DND-41 (cell line): ENCODE results near the gene MGAT5B.

Experiments
- ATAC-seq: fragments of 200-7000 bp; cut with Tn5 transposase; 3 replicates; pipeline ENCODE4 v1.9.1; 2021; ENCODE audit warnings: low read depth; ENCODE audit not compliant: insufficient read depth
- DNase-seq: peaks from one replicate; pipeline ENCODE4 v3.0.0-alpha.2; 2020
- H2AFZ ChIP-seq: 2 replicates; pipeline ENCODE4 v1.6.0; 2012; ENCODE audit warnings: low read depth, low read length
- H3K27ac ChIP-seq: 2 replicates; pipeline ENCODE4 v1.5.1; 2012; ENCODE audit warnings: low read length, inconsistent platforms
- H3K27me3 ChIP-seq: fragments of 200-600 bp; sonication (generic); 2 replicates; pipeline ENCODE4 v1.6.0; 2012; ENCODE audit warnings: low read length, mild to moderate bottlenecking, inconsistent platforms; ENCODE audit not compliant: insufficient read depth, poor library complexity
- H3K36me3 ChIP-seq: 2 replicates; pipeline ENCODE4 v1.5.1; 2012; ENCODE audit warnings: low read length, inconsistent platforms; ENCODE audit not compliant: insufficient read depth
- H3K4me1 ChIP-seq: 2 replicates; pipeline ENCODE4 v1.5.1; 2012; ENCODE audit warnings: mild to moderate bottlenecking, low read length; ENCODE audit not compliant: insufficient read depth
- H3K4me2 ChIP-seq: 2 replicates; pipeline ENCODE4 v1.6.0; 2012; ENCODE audit warnings: mild to moderate bottlenecking, moderate library complexity, low read length, inconsistent platforms; ENCODE audit not compliant: insufficient read depth
- H3K4me3 ChIP-seq, 2 experiments: fragments of 200-600 bp in 1 of 2; shearing (Covaris generic) in 1 of 2; 2 replicates each; pipeline ENCODE4 v1.5.1; 2012 to 2016; ENCODE audit warnings: inconsistent platforms in 2 of 2, low read length in 2 of 2, mild to moderate bottlenecking in 2 of 2, low read depth in 1 of 2, moderate library complexity in 1 of 2
- H3K79me2 ChIP-seq: 2 replicates; pipeline ENCODE4 v1.6.0; 2012; ENCODE audit warnings: low read length, inconsistent platforms; ENCODE audit not compliant: insufficient read depth
- H3K9ac ChIP-seq: 2 replicates; pipeline ENCODE4 v1.6.0; 2012; ENCODE audit warnings: low read depth, mild to moderate bottlenecking, inconsistent platforms, low read length, moderate library complexity
- H3K9me3 ChIP-seq: 2 replicates; pipeline ENCODE4 v1.5.1; 2012; ENCODE audit warnings: low read length, moderate library complexity, mild to moderate bottlenecking, inconsistent platforms; ENCODE audit not compliant: insufficient read depth, severe bottlenecking
- H4K20me1 ChIP-seq: 2 replicates; pipeline ENCODE4 v1.6.0; 2012; ENCODE audit warnings: low read length; ENCODE audit not compliant: insufficient read depth
- EZH2 ChIP-seq: IDR thresholded peaks from 3 replicates; pipeline ENCODE4 v1.6.1; 2012; ENCODE audit warnings: borderline replicate concordance, low read depth, mild to moderate bottlenecking, moderate library complexity, low read length, inconsistent platforms; ENCODE audit not compliant: severe bottlenecking
- TF ChIP-seq, protein P1 (sequence below): IDR thresholded peaks from 2 replicates; pipeline ENCODE4 v1.5.1; 2012; ENCODE audit warnings: borderline replicate concordance, low read length, moderate library complexity, mild to moderate bottlenecking; ENCODE audit not compliant: poor library complexity, severe bottlenecking; ENCODE audit errors: extremely low read depth

Gene MGAT5B

DNA sequence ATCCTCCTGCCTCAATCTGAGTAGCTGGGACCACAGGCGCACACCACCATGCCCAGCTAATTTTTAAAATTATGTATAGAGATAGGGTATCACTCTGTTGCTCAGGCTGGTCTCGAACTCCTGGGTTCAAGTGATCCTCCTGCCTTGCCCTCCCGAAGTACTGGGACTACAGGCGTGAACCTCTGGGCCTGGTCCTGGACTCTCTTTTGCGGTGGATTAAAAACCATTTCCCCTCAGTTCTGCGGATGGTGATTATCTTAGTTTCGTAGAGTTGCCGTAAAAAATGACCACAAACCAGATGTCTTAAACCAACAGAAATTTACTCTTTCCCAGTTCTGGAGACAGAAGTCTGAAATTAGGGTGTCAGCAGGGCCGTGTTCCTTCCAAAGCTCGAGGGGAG is 28.8 kb downstream of the MGAT5B start:
- peaks cover 5% of the 10 kb centered on the region; the same call in 1 of the 2 replicates for H4K20me1 ChIP-seq

DNA sequence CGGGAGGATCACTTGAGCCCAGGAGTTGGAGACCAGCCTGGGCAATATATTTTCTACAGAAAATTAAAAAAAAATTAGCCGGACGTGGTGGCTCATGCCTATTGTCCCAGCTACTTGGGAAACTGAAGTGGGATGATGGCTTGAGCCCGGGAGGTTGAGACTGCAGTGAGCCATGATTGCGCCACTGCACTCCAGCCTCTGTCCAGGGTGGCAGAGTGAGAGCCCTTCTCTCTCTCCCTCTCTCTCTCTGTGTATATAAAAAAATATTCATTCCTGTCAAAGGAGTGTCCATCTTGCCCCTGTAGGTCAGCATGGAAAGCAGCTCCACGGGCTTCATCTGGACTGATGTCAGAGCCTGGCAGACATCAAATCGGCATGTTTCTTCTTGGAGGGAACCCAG is 31.2 kb downstream of the MGAT5B start:
- Histone ChIP-seq H4K20me1 (peaks cover 10% of the 10 kb centered on the region), H2AFZ (no peak overlapping the region)
- ATAC-seq: no peak

More for the DNA sequence above, 28.8 kb downstream of the MGAT5B start:
- TF ChIP-seq EZH2: no peak
- TF ChIP-seq, protein P1, sequence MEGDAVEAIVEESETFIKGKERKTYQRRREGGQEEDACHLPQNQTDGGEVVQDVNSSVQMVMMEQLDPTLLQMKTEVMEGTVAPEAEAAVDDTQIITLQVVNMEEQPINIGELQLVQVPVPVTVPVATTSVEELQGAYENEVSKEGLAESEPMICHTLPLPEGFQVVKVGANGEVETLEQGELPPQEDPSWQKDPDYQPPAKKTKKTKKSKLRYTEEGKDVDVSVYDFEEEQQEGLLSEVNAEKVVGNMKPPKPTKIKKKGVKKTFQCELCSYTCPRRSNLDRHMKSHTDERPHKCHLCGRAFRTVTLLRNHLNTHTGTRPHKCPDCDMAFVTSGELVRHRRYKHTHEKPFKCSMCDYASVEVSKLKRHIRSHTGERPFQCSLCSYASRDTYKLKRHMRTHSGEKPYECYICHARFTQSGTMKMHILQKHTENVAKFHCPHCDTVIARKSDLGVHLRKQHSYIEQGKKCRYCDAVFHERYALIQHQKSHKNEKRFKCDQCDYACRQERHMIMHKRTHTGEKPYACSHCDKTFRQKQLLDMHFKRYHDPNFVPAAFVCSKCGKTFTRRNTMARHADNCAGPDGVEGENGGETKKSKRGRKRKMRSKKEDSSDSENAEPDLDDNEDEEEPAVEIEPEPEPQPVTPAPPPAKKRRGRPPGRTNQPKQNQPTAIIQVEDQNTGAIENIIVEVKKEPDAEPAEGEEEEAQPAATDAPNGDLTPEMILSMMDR: no peak
- Histone ChIP-seq H3K36me3 (no peaks in the 10 kb centered on the region), H3K27me3 (no peaks in the 10 kb centered on the region), H3K79me2 (no peaks in the 10 kb centered on the region), H3K4me1 (no peaks in the 10 kb centered on the region), H3K9me3 (peaks cover 5% of the 10 kb centered on the region), H3K4me2 (no peak overlapping the region), H2AFZ (no peak overlapping the region), H3K27ac (no peak overlapping the region), H3K4me3 (no peak overlapping the region), H3K9ac (no peak overlapping the region)
- no peak for ATAC-seq
- DNase-seq: no peak

DNA sequence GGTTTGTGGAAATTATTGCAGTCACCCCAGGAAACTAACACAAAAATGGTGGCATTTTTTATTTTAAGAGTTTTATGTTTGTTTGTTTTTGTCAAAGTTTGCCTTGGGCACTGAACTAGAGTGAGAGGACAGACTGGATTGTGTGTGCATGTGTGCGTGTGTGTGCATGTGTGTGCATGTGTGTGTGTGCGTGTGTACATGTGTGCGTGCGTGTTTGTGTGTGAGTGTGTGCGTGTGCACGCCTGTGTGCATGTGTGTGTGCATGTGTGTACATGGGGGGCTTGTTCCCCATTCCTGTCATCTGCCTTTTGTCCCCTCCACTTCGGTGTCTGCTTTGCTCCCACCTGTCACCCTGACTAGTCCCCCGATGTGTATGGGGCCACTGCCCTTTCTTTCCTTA is 32.5 kb downstream of the MGAT5B start:
- DNase-seq: no peak
- Histone ChIP-seq H3K36me3 (no peaks in the 10 kb centered on the region), H3K9ac (no peak overlapping the region), H3K9me3 (no peaks in the 10 kb centered on the region), H3K4me1 (no peaks in the 10 kb centered on the region), H3K27me3 (no peaks in the 10 kb centered on the region), H3K79me2 (no peaks in the 10 kb centered on the region), H3K4me3 (no peak overlapping the region), H3K27ac (no peak overlapping the region), H2AFZ (no peak overlapping the region), H4K20me1 (peaks cover 10% of the 10 kb centered on the region), H3K4me2 (no peak overlapping the region)
- TF ChIP-seq, protein P1: no peak
- TF ChIP-seq EZH2: no peak
- ATAC-seq: no peak

More for the DNA sequence above, 31.2 kb downstream of the MGAT5B start:
- H3K79me2 ChIP-seq: no peaks in the 10 kb centered on the region
- no peak for DNase-seq
- no peak overlapping the region for H3K9ac ChIP-seq
- no peaks in the 10 kb centered on the region for H3K36me3 ChIP-seq
- peaks cover 5% of the 10 kb centered on the region for H3K9me3 ChIP-seq
- H3K4me3 ChIP-seq: no peak overlapping the region
- H3K27ac ChIP-seq: no peak overlapping the region
- H3K4me1 ChIP-seq: no peaks in the 10 kb centered on the region
- H3K4me2 ChIP-seq: no peak overlapping the region
- TF ChIP-seq EZH2: no peak
- TF ChIP-seq, protein P1: no peak
- no peaks in the 10 kb centered on the region for H3K27me3 ChIP-seq
